ENCODE measurements around the gene CAMP.

CAMP gene

GRCh38 chr3:48222616-48223513, at the start of gene CAMP:
Gene CAMP (plus strand): TSS chr3:48223495. CDS start chr3:48223512, 17 bp downstream.
- no peak for TF ChIP-seq ZFX (IDR thresholded peaks at IDR 0.05)
- TF ChIP-seq CTCF (conservative IDR thresholded peaks at IDR 0.05): no peak
- no peak within 1 kb of the TSS for H3K27ac ChIP-seq

- H3K27ac ChIP-seq: no peak overlapping the region
- TF ChIP-seq CTCF (conservative IDR thresholded peaks at IDR 0.05): no peak
- no peak for TF ChIP-seq ZFX (IDR thresholded peaks at IDR 0.05)
Observed at GRCh38 chr3:48178072-48178471, 45.2 kb upstream of the CAMP start.

- TF ChIP-seq ZFX (IDR thresholded peaks at IDR 0.05): no peak
- TF ChIP-seq CTCF (conservative IDR thresholded peaks at IDR 0.05): no peak
- H3K27ac ChIP-seq: no peak overlapping the region
Observed at GRCh38 chr3:48180021-48180420, 43.3 kb upstream of the CAMP start.

- H3K27ac ChIP-seq: no peak overlapping the region
- TF ChIP-seq CTCF (conservative IDR thresholded peaks at IDR 0.05): no peak
- TF ChIP-seq ZFX (IDR thresholded peaks at IDR 0.05): no peak
Observed at GRCh38 chr3:48180531-48181253, 42.6 kb upstream of the CAMP start.

GRCh38 chr3:48184299-48184698, 39.0 kb upstream of the CAMP start:
- no peak for TF ChIP-seq CTCF (conservative IDR thresholded peaks at IDR 0.05)
- TF ChIP-seq ZFX (IDR thresholded peaks at IDR 0.05): no peak
- no peak overlapping the region for H3K27ac ChIP-seq

GRCh38 chr3:48185129-48185528, 38.2 kb upstream of the CAMP start:
- no peak overlapping the region for H3K27ac ChIP-seq
- TF ChIP-seq CTCF (conservative IDR thresholded peaks at IDR 0.05): no peak
- TF ChIP-seq ZFX (IDR thresholded peaks at IDR 0.05): no peak
